HG02571 (cell line): ENCODE data around the gene DNAJC24.
"Not testable (repeated sequence)": the region's sequence is repeated elsewhere in the genome, so short reads cannot be mapped to it uniquely, and the experiment has no call there.

Experiments
- ATAC-seq: cut with Tn5 transposase; IDR thresholded peaks from one replicate; pipeline ENCODE4 v1.9.1; 2021; ENCODE audit warnings: mild to moderate bottlenecking, moderate library complexity; ENCODE audit not compliant: unreplicated experiment

DNAJC24 gene, protein sequence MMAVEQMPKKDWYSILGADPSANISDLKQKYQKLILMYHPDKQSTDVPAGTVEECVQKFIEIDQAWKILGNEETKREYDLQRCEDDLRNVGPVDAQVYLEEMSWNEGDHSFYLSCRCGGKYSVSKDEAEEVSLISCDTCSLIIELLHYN

DNA sequence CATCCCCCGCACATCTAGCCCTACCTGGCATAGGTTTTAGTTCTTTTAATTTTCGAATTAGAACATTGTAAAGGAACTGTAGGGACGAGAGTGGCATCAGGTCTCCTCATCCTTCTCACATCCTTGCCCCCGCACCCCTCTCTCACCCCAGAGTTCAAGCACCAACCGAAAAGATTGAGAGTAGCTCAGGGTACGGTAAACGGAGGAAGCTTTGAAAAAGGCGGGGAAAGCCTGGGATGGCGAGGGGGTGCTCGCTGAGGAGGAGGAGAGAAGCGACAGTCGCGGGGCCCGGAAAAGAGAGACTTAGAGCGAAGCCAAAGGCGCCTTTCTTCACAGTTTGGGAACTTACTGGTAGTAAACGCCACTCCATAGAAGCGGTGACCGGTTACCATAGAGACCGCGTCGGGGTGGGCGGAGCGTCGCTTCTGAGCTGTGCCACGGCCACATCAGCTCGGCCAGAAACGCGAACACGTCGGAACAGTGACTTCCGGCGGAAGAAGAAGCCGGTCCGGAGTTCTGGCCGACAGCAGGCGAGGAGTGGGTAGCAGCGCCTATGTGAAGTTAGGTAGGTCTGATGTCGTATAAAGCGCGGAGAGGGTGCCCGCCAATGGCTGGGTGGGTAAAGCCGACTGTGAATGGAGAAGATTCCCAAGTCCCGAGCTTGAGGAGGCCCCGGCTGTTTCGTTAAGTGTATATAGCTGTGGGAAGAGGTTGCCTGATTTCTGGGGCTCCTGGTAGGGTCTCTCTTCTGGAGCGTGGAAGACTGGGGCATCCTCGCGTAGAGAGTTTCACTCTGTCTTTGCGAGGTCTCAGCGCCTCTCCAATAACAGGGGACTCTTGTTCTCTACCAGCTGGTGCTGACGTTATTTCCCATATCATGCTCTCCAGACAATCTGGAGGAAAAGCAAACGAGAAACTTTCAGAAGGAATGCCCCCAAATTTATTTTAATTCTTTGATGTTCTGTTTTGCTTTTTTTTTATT, at the start of gene DNAJC24, which contains the start of gene DCDC1:
Gene DNAJC24 (plus strand): TSS at position 513 of the 982 bp plus-strand sequence. CDS start 889 bp downstream, outside the sequence.
Gene DCDC1 (minus strand): TSS at position 392 of the 982 bp plus-strand sequence. CDS start 41,459 bp downstream, outside the sequence.
- ATAC-seq, result peak; percentile 99

DNA sequence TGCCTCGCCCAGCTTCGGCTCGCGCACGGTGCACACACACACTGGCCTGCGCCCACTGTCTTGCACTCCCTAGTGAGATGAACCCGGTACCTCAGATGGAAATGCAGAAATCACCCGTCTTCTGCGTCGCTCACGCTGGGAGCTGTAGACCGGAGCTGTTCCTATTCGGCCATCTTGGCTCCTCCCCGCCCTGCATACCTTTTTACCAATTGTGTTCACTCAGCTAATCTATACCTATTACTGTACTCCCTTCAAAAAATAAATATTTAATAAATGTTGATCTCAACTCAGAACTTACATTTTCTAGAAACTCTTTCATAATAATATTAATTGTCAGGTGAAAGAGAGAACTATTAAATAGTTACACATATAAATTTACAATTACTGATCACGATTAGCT, 48.2 kb upstream of the DNAJC24 start:
- not testable (repeated sequence) for ATAC-seq

- no peak for ATAC-seq
Observed at GRCh38 chr11:31323145-31323544, 46.5 kb upstream of the DNAJC24 start.

DNA sequence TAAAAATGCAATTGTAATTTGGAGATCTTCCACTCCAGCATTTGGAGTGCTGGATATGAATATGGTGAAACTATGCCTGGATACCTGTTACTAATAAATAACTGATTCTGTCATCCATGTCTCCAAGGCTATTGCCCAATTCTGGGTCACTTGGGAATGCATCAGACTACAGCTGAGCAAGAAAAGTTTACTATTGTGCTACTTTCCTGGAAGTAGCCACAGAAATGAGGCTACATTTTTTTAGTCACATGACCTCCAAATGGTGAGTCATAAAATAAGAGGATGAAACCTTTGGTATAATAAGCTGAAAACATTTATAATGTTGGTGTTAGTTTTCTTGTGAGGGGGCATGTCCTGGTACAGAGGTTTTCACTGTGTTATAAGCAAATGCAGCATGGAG, 44.5 kb upstream of the DNAJC24 start:
- no peak for ATAC-seq

DNA sequence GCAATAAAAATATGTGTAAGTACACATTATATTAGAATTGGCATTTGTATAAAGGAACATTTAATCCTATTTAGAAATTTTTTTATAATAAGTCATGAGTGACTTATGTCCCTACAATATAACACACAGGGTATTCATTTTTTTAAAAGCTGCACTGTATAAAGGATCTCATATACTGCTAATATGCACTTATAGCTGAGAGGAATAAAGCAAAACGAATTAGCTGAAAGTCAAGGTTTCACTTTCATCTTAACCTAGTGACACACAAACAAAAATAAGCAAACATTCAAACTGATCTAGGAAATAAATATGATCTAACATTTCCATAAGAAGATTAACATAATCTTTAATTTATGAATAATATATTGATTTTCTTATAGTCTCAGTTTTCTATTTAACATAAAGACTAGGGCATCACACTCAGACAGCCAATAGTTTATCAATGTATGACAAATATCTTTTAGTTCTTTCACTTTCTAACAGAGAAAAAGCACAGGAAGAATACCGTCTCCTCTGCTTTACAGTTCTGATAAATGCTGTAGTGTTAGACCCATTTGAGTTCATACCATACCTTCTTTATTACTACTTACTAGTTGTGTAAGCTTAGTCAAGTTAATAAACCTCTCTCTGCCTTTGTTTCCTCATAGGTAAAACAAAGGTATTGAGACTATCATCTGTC, 43.1 kb upstream of the DNAJC24 start:
- peak; percentile 67 for ATAC-seq

GRCh38 chr11:31327417-31327816, 42.2 kb upstream of the DNAJC24 start:
- no peak for ATAC-seq

DNA sequence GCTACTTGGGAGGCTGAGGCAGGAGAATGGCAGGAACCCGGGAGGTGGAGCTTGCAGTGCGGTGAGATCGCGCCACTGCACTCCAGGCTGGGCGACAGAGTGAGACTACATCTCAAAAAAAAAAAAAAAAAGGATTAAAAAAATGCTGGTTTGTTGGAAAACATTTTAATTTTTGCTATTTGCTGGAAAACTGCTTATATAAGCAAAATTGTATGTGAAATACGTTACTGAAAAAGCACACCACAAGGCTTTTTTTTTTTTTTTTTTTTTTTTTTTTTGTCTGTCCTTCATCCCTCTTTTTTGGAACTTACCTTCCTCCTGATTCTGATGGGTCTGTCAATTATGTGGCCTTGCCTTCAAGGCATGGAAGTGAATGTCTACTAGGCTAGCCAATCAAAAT, 41.0 kb upstream of the DNAJC24 start:
- no peak for ATAC-seq

DNA sequence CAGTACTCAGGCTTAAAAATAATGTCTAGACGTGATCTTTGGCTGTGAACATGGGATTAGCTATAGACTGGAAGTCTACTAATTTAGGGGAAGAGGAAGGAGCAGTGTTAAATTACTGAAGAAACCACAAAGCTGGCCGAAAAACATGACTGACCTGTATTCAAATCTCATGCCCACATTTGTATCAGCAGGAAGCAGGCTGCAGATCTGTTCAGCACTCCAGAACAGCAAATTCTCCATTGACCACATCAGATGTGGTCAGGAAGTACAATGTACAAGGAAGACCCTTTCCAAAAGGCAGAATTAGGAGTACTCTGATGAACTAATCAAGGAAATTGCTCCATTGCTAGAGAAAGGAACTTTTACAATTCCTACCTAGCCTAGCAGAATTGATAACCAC, 31.9 kb upstream of the DNAJC24 start:
- no peak for ATAC-seq

GRCh38 chr11:31340903-31341572, 28.6 kb upstream of the DNAJC24 start:
- no peak for ATAC-seq

GRCh38 chr11:31351168-31351567, 18.5 kb upstream of the DNAJC24 start:
- ATAC-seq, result no peak

GRCh38 chr11:31355131-31355530, 14.5 kb upstream of the DNAJC24 start:
- ATAC-seq, result no peak

DNA sequence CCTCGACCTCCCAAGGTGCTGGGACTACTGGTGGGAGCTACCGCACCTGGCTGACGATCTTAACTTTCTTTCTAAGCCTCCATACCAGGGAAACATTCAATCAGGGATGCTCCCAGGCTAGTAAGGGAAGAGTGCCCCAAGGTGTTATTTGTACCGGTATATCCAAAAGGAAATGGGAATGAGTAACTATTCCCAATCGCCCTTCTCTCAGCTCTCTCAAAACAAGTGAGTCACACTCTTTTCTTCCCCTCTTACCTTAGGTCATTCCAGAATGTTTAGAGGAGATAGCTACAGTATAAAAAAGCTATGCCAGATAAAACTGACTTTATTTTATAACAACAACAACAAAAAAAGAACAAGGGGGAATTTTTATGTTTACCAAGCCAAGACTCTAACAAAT, 13.8 kb upstream of the DNAJC24 start:
- ATAC-seq, result no peak

- no peak for ATAC-seq
Observed at GRCh38 chr11:31361743-31362142, 7.9 kb upstream of the DNAJC24 start.

DNA sequence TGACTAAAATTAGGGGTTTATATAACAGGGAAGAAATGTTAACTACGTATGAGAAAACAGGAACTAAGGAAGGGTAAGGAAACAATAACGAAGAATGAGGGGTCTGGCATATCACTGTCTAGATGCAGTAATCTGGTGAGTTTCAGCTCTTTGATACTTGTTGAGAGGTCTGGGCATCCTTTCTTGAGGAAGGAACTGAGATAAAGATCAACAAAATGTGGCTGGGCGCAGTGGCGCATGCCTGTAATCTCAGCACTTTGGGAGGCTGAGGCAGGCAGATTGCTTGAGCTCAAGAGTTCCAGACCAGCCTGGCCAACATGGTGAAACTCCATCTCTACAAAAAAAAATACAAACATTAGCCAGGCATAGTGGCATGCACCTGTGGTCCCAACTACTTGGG, 2.9 kb upstream of the DNAJC24 start:
- no peak for ATAC-seq

DNA sequence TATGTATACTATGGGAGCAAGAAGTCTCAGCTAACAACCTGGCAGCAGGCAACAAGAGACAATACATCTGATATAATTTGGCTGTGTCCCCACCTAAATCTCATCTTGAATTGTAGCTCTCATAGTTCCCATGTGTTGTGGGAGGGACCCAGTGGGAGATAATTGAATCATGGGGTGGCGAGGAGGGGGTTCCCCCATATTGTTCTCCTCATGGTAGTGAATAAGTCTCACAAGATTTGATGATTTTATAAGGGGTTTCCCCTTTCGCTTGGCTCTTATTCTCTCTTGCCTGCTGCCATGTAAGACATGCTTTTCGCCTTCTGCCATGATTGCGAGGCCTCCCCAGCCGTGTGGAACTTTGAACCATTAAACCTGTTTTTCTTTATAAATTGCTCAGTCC, 6.2 kb downstream of the DNAJC24 start:
- ATAC-seq, result no peak

DNA sequence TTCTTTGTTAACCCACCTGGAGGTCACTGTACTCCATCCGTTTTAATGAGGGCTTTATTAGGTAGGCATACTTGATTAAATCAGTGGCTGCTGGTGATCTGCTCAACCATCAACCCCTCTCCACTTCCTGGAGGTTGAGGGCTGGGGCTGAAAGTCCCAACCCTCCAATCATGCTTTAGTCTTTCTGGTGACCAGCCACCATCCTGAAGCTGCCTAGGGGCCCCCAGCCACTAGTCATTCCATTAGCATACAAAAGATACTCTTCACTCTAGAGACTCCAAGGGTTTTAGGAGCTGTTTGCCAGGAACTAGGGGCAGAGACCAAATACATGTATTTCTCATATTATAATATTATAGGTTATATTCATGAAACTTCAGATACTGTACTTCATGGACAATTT, 13.5 kb downstream of the DNAJC24 start:
- no peak for ATAC-seq

- no peak for ATAC-seq
Observed at GRCh38 chr11:31387379-31387778, 17.7 kb downstream of the DNAJC24 start.

GRCh38 chr11:31397239-31397834, 27.7 kb downstream of the DNAJC24 start:
- no peak for ATAC-seq

- ATAC-seq, result no peak
Observed at GRCh38 chr11:31404614-31405013, 35.0 kb downstream of the DNAJC24 start.

DNA sequence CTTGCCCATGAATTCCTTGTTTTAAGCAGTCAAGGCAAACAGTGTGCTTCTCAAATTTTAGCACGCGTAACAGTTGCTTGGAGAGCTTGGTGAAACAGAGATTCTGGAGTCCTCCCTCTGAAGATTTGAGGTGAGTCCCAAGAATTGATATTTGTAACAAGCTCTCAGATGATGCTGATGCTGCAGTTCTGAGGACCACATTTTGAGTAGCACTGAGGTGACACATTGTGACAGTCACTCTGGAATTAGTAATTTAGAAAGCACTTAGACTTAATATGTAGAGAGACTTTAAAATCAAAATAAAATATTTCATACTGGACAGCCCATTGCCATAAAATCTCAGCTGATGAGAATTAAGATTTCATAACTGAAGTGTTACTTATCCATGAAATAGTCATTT, 38.5 kb downstream of the DNAJC24 start:
- ATAC-seq, result no peak

GRCh38 chr11:31412946-31413345, 43.3 kb downstream of the DNAJC24 start:
- ATAC-seq, result no peak
